Liver (tissue), 9 donors: ENCODE data around the gene ISG20L2. TPM values are rescaled to one million over a fixed set of nuclear protein-coding genes. Genes with fewer than 3 reads are reported as not detected.

Experiments
- DNase-seq: peaks from one replicate; pipeline ENCODE4 v3.0.0-alpha.2; 2017; ENCODE audit warnings: low spot score
- H3K27ac ChIP-seq, 2 donors: one replicate each; pipeline ENCODE4 v1.7.0; 2013; ENCODE audit warnings: inconsistent platforms in 2 of 2, low read length in 2 of 2, control low read depth in 1 of 2, low read depth in 1 of 2, mild to moderate bottlenecking in 1 of 2
- H3K27me3 ChIP-seq, 4 donors: one replicate each; pipeline versions ENCODE4 v1.6.1 to v1.7.0; 2013; ENCODE audit warnings: low read length in 3 of 4, inconsistent platforms in 1 of 4, mild to moderate bottlenecking in 1 of 4, moderate library complexity in 1 of 4; ENCODE audit not compliant: control insufficient read depth in 4 of 4, insufficient read depth in 4 of 4
- H3K36me3 ChIP-seq, 4 donors: one replicate each; pipeline versions ENCODE4 v1.6.1 to v1.7.0; 2013; ENCODE audit warnings: low read length in 3 of 4, mild to moderate bottlenecking in 3 of 4, low read depth in 1 of 4, moderate library complexity in 1 of 4; ENCODE audit not compliant: control insufficient read depth in 4 of 4, insufficient read depth in 3 of 4
- H3K4me1 ChIP-seq, 4 donors: one replicate each; pipeline versions ENCODE4 v1.6.1 to v1.7.0; 2013; ENCODE audit warnings: low read length in 3 of 4, mild to moderate bottlenecking in 3 of 4, moderate library complexity in 1 of 4; ENCODE audit not compliant: control insufficient read depth in 4 of 4, insufficient read depth in 4 of 4
- H3K4me3 ChIP-seq, 3 donors: one replicate each; pipeline versions ENCODE4 v1.6.1 to v1.7.0; 2013; ENCODE audit warnings: low read length in 3 of 3, control low read depth in 1 of 3, low read depth in 1 of 3, mild to moderate bottlenecking in 1 of 3
- H3K9ac ChIP-seq, 2 donors: one replicate each; pipeline ENCODE4 v1.7.0; 2013; ENCODE audit warnings: low read length in 2 of 2, mild to moderate bottlenecking in 2 of 2, moderate library complexity in 2 of 2, control low read depth in 1 of 2, low read depth in 1 of 2
- H3K9me3 ChIP-seq, 4 donors: one replicate each; pipeline versions ENCODE4 v1.6.1 to v1.7.0; 2013; ENCODE audit warnings: low read length in 3 of 4; ENCODE audit not compliant: control insufficient read depth in 4 of 4
- FOXA1 ChIP-seq: IDR thresholded peaks from 2 replicates; pipeline ENCODE4 v1.6.1; 2016; ENCODE audit warnings: antibody characterized with exemption
- FOXA2 ChIP-seq: IDR thresholded peaks from 2 replicates; pipeline ENCODE4 v1.6.1; 2016; ENCODE audit warnings: antibody characterized with exemption
- GABPA ChIP-seq, 2 donors: IDR thresholded peaks in 1 of 2; conservative IDR thresholded peaks in 1 of 2; 2 replicates each; pipeline ENCODE4 v1.6.1; 2016; ENCODE audit warnings: antibody characterized with exemption in 2 of 2, mild to moderate bottlenecking in 1 of 2, moderate library complexity in 1 of 2
- HNF4A ChIP-seq, 2 donors: conservative IDR thresholded peaks; 2 replicates each; pipeline ENCODE4 v1.6.1; 2016; ENCODE audit warnings: antibody characterized with exemption in 2 of 2, mild to moderate bottlenecking in 2 of 2
- HNF4G ChIP-seq: IDR thresholded peaks from 2 replicates; pipeline ENCODE4 v1.6.1; 2016; ENCODE audit warnings: antibody characterized with exemption
- RAD21 ChIP-seq, 2 donors: IDR thresholded peaks; 2 replicates each; pipeline ENCODE4 v1.6.1; 2016; ENCODE audit warnings: antibody characterized with exemption in 2 of 2, mild to moderate bottlenecking in 2 of 2
- REST ChIP-seq: IDR thresholded peaks from 2 replicates; pipeline ENCODE4 v1.6.1; 2016; ENCODE audit warnings: antibody characterized with exemption, mild to moderate bottlenecking
- RXRA ChIP-seq, 2 donors: IDR thresholded peaks; 2 replicates each; pipeline ENCODE4 v1.6.1; 2017 to 2018; ENCODE audit warnings: antibody characterized with exemption in 2 of 2, mild to moderate bottlenecking in 1 of 2
- SP1 ChIP-seq: IDR thresholded peaks from 2 replicates; pipeline ENCODE4 v1.6.1; 2018; ENCODE audit warnings: antibody characterized with exemption, mild to moderate bottlenecking
- YY1 ChIP-seq: IDR thresholded peaks from 2 replicates; pipeline ENCODE4 v1.6.1; 2016; ENCODE audit warnings: antibody characterized with exemption, mild to moderate bottlenecking
- ZBTB33 ChIP-seq: IDR thresholded peaks from 2 replicates; pipeline ENCODE4 v1.6.1; 2016; ENCODE audit warnings: antibody characterized with exemption
- WGBS: extraction: QIAGEN DNeasy Blood & Tissue Kit; methylation state at CpG from one replicate; pipeline ENCODE4 v1.1.7; 2013; 5-methylcytosine and 5-hydroxymethylcytosine counted together
- polyA plus RNA-seq, 2 donors: library from polyadenylated mRNA; stranded (reverse) in 1 of 2; unstranded in 1 of 2; fragments of 200-250 nt in 1 of 2; fragments of >200 nt in 1 of 2; fragmentation: Nextera tagmentation in 1 of 2; extraction: Ambion mirVana in 1 of 2; gene quantifications; one replicate each; pipeline versions ENCODE4 v1.2.1 to v1.2.3, GENCODE V29; 2013 to 2015
- total RNA-seq, 2 donors: library from RNA; depleted of rRNA; stranded (reverse); fragments of >200 nt; gene quantifications; one replicate each; pipeline ENCODE4 v1.2.3, GENCODE V29; 2014
- donor health status: healthy.
- donor health status: healthy.
- donor health status: healthy.
- donor health status: healthy.
- donor health status: healthy.

Gene ISG20L2
- total and polyA plus RNA-seq, 4 donors = 5.6 to 9.9 (median 6.7) TPM

GRCh38 chr1:156693848-156694689 lies 34.5 kb downstream of the ISG20L2 start:
- Histone ChIP-seq H3K4me3 (no peak overlapping the region), H3K9me3 (no peaks in the 10 kb centered on the region), H3K4me1 (peaks cover 0 to 5% (median 3%) of the 10 kb centered on the region in 4 donors), H3K27me3 (peaks cover 0 to 2% (median under 1%) of the 10 kb centered on the region in 4 donors), H3K36me3 (no peaks in the 10 kb centered on the region), H3K27ac (no peak overlapping the region), H3K9ac (no peak overlapping the region)
- DNase-seq = no peak
- TF ChIP-seq HNF4A (conservative IDR thresholded peaks at IDR 0.05) (no peak), REST (no peak)
- 70% methylated on average over 12 of the region's 12 CpGs for WGBS

GRCh38 chr1:156692925-156693847 lies 35.4 kb downstream of the ISG20L2 start:
- Histone ChIP-seq H3K36me3 (no peaks in the 10 kb centered on the region), H3K4me3 (no peak overlapping the region), H3K9ac (no peak overlapping the region), H3K9me3 (no peaks in the 10 kb centered on the region), H3K27ac (no peak overlapping the region), H3K4me1 (peaks cover 0 to 5% (median 3%) of the 10 kb centered on the region in 4 donors), H3K27me3 (peaks cover 0 to 2% (median under 1%) of the 10 kb centered on the region in 4 donors)
- DNase-seq = no peak
- TF ChIP-seq HNF4A (conservative IDR thresholded peaks at IDR 0.05) (no peak), FOXA1 (no peak), HNF4G (no peak), YY1 (no peak), RAD21 (IDR thresholded peaks at IDR 0.05) (no peak), SP1 (no peak), FOXA2 (no peak), GABPA (IDR thresholded peaks at IDR 0.05 in 1 of 2, conservative IDR thresholded peaks at IDR 0.05 in 1 of 2) (no peak), RXRA (IDR thresholded peaks at IDR 0.05) (no peak), ZBTB33 (no peak)
- WGBS = 39% methylated on average over 16 of the region's 16 CpGs
